Measurements from ENCODE around the gene TMEM185A. TPM values are rescaled to one million over a fixed set of nuclear protein-coding genes. Genes with fewer than 3 reads are reported as not detected.
"Not testable (repeated sequence)": the region's sequence is repeated elsewhere in the genome, so short reads cannot be mapped to it uniquely, and the experiment has no call there.

The TMEM185A gene
- total and polyA plus RNA-seq, 2 donors = 10.1 to 16.0 TPM

DNA sequence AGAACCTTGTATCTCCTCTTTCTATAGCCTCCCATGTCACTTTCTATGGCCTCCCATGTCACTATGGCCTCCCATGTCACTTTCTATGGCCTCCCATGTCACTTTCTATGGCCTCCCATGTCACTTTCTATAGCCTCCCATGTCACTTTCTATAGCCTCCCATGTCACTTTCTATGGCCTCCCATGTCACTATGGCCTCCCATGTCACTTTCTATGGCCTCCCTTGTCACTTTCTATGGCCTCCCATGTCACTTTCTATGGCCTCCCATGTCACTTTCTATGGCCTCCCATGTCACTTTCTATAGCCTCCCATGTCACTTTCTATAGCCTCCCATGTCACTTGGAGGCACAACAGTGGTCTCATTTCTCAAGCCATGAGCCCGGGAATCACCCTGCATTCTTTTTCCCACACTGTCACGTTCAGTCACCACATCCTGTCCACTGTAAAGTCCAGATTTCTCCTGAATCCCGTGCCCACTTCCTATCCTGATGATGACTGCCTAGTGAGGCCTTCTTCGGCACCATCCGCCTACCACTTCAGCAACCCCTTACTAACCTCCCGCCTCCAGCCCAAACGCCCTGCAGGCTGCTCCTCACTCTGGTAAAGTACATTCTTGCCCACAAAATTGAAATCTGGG is 26.2 kb downstream of the TMEM185A start:
- not testable (repeated sequence) for H3K36me3 ChIP-seq (ENCODE audit: control insufficient read depth in 2 of 2, insufficient read depth in 2 of 2, low read length in 1 of 2); H3K4me3 ChIP-seq (ENCODE audit: low read length in 2 of 2); H3K27ac ChIP-seq (ENCODE audit: low read depth in 1 of 2, low read length in 1 of 2); DNase-seq (ENCODE audit: low read depth in 6 of 9, low spot score in 9 of 9); H3K4me1 ChIP-seq (ENCODE audit: control insufficient read depth in 2 of 2, insufficient read depth in 2 of 2, low read length in 2 of 2); H3K27me3 ChIP-seq (ENCODE audit: control insufficient read depth in 2 of 2, insufficient read depth in 1 of 2, low read length in 1 of 2); H3K9me3 ChIP-seq (ENCODE audit: control insufficient read depth in 2 of 2, insufficient read depth in 1 of 2, low read length in 1 of 2)
- WGBS = 99% methylated on average over 7 of the region's 7 CpGs

DNA sequence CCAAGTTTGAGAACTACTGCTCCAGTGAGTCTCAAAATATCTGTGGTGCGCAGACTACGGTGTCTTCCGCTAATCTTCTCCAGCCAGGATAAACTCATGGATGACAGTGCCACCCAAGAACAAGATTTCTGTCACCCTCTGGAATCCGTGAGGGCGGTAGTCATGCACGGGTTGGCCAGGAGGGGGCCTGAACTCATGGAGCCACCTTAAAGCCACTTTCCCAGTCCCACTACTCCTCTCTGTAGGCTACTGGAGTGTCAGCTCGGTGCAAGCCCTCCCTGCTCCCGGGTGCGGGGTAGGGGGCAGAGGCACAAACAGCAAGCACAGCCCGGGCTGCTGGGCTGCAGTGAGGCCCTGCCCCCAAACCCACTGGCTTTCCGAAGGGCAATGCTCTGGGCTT is 33.0 kb downstream of the TMEM185A start:
- not testable (repeated sequence) for H3K36me3 ChIP-seq (ENCODE audit: control insufficient read depth in 2 of 2, insufficient read depth in 2 of 2, low read length in 1 of 2); H3K9me3 ChIP-seq (ENCODE audit: control insufficient read depth in 2 of 2, insufficient read depth in 1 of 2, low read length in 1 of 2); H3K4me1 ChIP-seq (ENCODE audit: control insufficient read depth in 2 of 2, insufficient read depth in 2 of 2, low read length in 2 of 2); DNase-seq (ENCODE audit: low read depth in 6 of 9, low spot score in 9 of 9); H3K27me3 ChIP-seq (ENCODE audit: control insufficient read depth in 2 of 2, insufficient read depth in 1 of 2, low read length in 1 of 2); H3K4me3 ChIP-seq (ENCODE audit: low read length in 2 of 2); H3K27ac ChIP-seq (ENCODE audit: low read depth in 1 of 2, low read length in 1 of 2)
- 67% methylated on average over 3 of the region's 11 CpGs for WGBS

GRCh38 chrX:149595943-149596342 is 35.6 kb downstream of the TMEM185A start:
- not testable (repeated sequence) for DNase-seq (ENCODE audit: low read depth in 6 of 9, low spot score in 9 of 9); H3K36me3 ChIP-seq (ENCODE audit: control insufficient read depth in 2 of 2, insufficient read depth in 2 of 2, low read length in 1 of 2); H3K4me1 ChIP-seq (ENCODE audit: control insufficient read depth in 2 of 2, insufficient read depth in 2 of 2, low read length in 2 of 2); H3K27me3 ChIP-seq (ENCODE audit: control insufficient read depth in 2 of 2, insufficient read depth in 1 of 2, low read length in 1 of 2); H3K27ac ChIP-seq (ENCODE audit: low read depth in 1 of 2, low read length in 1 of 2); H3K9me3 ChIP-seq (ENCODE audit: control insufficient read depth in 2 of 2, insufficient read depth in 1 of 2, low read length in 1 of 2); H3K4me3 ChIP-seq (ENCODE audit: low read length in 2 of 2)
- no CpG with 5 or more reads among the region's 7 CpGs for WGBS

DNA sequence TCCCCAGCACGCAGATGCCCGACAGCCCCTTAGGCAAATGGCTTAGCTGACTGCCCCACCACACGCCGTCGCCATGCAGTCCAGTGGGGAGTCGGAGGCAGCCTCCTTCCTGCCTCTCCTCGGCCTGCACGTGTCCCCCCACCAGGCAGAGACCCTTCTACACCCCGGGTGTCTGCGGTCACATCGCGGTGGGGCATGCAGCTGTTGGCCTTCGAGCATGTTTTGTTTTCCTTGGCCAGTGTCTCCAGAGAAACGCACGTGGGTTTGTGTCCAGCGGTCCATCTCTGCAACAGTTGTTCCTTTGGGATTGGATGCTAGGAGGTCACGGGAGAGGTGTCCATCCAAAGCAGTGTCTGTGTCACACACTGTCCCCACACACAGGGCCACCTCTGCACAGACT is 36.4 kb downstream of the TMEM185A start, which contains the start of gene HSFX2:
Gene HSFX2 (minus strand): TSS at position 101 of the 400 bp plus-strand sequence. CDS start 614 bp downstream, outside the sequence.
- DNase-seq (ENCODE audit: low read depth in 6 of 9, low spot score in 9 of 9); H3K36me3 ChIP-seq (ENCODE audit: control insufficient read depth in 2 of 2, insufficient read depth in 2 of 2, low read length in 1 of 2); H3K27ac ChIP-seq (ENCODE audit: low read depth in 1 of 2, low read length in 1 of 2); H3K4me3 ChIP-seq (ENCODE audit: low read length in 2 of 2); H3K4me1 ChIP-seq (ENCODE audit: control insufficient read depth in 2 of 2, insufficient read depth in 2 of 2, low read length in 2 of 2); H3K9me3 ChIP-seq (ENCODE audit: control insufficient read depth in 2 of 2, insufficient read depth in 1 of 2, low read length in 1 of 2); H3K27me3 ChIP-seq (ENCODE audit: control insufficient read depth in 2 of 2, insufficient read depth in 1 of 2, low read length in 1 of 2): not testable (repeated sequence)
- no CpG with 5 or more reads among the region's 17 CpGs for WGBS

GRCh38 chrX:149590993-149591392 is 40.6 kb downstream of the TMEM185A start:
- not testable (repeated sequence) for DNase-seq (ENCODE audit: low read depth in 6 of 9, low spot score in 9 of 9); H3K4me1 ChIP-seq (ENCODE audit: control insufficient read depth in 2 of 2, insufficient read depth in 2 of 2, low read length in 2 of 2); H3K36me3 ChIP-seq (ENCODE audit: control insufficient read depth in 2 of 2, insufficient read depth in 2 of 2, low read length in 1 of 2); H3K4me3 ChIP-seq (ENCODE audit: low read length in 2 of 2); H3K9me3 ChIP-seq (ENCODE audit: control insufficient read depth in 2 of 2, insufficient read depth in 1 of 2, low read length in 1 of 2); H3K27me3 ChIP-seq (ENCODE audit: control insufficient read depth in 2 of 2, insufficient read depth in 1 of 2, low read length in 1 of 2); H3K27ac ChIP-seq (ENCODE audit: low read depth in 1 of 2, low read length in 1 of 2)
- no CpG with 5 or more reads among the region's 7 CpGs for WGBS

GRCh38 chrX:149587359-149587758 is 44.2 kb downstream of the TMEM185A start, which contains the start of gene MAGEA9B:
TSS of gene MAGEA9B (minus strand) at chrX:149587459. CDS start at chrX:149583179, 4,280 bp downstream.
- not testable (repeated sequence) for H3K4me3 ChIP-seq (ENCODE audit: low read length in 2 of 2); H3K27me3 ChIP-seq (ENCODE audit: control insufficient read depth in 2 of 2, insufficient read depth in 1 of 2, low read length in 1 of 2); H3K9me3 ChIP-seq (ENCODE audit: control insufficient read depth in 2 of 2, insufficient read depth in 1 of 2, low read length in 1 of 2); H3K36me3 ChIP-seq (ENCODE audit: control insufficient read depth in 2 of 2, insufficient read depth in 2 of 2, low read length in 1 of 2); H3K4me1 ChIP-seq (ENCODE audit: control insufficient read depth in 2 of 2, insufficient read depth in 2 of 2, low read length in 2 of 2); DNase-seq (ENCODE audit: low read depth in 6 of 9, low spot score in 9 of 9); H3K27ac ChIP-seq (ENCODE audit: low read depth in 1 of 2, low read length in 1 of 2)
- WGBS = no CpG with 5 or more reads among the region's 12 CpGs

- not testable (repeated sequence) for H3K4me3 ChIP-seq (ENCODE audit: low read length in 2 of 2); H3K27ac ChIP-seq (ENCODE audit: low read depth in 1 of 2, low read length in 1 of 2); H3K27me3 ChIP-seq (ENCODE audit: control insufficient read depth in 2 of 2, insufficient read depth in 1 of 2, low read length in 1 of 2); H3K9me3 ChIP-seq (ENCODE audit: control insufficient read depth in 2 of 2, insufficient read depth in 1 of 2, low read length in 1 of 2); H3K4me1 ChIP-seq (ENCODE audit: control insufficient read depth in 2 of 2, insufficient read depth in 2 of 2, low read length in 2 of 2); H3K36me3 ChIP-seq (ENCODE audit: control insufficient read depth in 2 of 2, insufficient read depth in 2 of 2, low read length in 1 of 2); DNase-seq (ENCODE audit: low read depth in 6 of 9, low spot score in 9 of 9)
- 100% methylated on average over 5 of the region's 17 CpGs for WGBS
These were observed 46.0 kb downstream of the TMEM185A start for GRCh38 chrX:149585631-149586030.

GRCh38 chrX:149573456-149573855 is 58.1 kb downstream of the TMEM185A start:
- DNase-seq (ENCODE audit: low read depth in 6 of 9, low spot score in 9 of 9); H3K36me3 ChIP-seq (ENCODE audit: control insufficient read depth in 2 of 2, insufficient read depth in 2 of 2, low read length in 1 of 2); H3K27ac ChIP-seq (ENCODE audit: low read depth in 1 of 2, low read length in 1 of 2); H3K4me3 ChIP-seq (ENCODE audit: low read length in 2 of 2); H3K9me3 ChIP-seq (ENCODE audit: control insufficient read depth in 2 of 2, insufficient read depth in 1 of 2, low read length in 1 of 2); H3K4me1 ChIP-seq (ENCODE audit: control insufficient read depth in 2 of 2, insufficient read depth in 2 of 2, low read length in 2 of 2); H3K27me3 ChIP-seq (ENCODE audit: control insufficient read depth in 2 of 2, insufficient read depth in 1 of 2, low read length in 1 of 2): not testable (repeated sequence)
- WGBS = no CpG with 5 or more reads among the region's 1 CpG

GRCh38 chrX:149572743-149573142 is 58.8 kb downstream of the TMEM185A start:
- H3K4me3 ChIP-seq (ENCODE audit: low read length in 2 of 2) = no peak overlapping the region
- no peaks in the 10 kb centered on the region for H3K4me1 ChIP-seq (ENCODE audit: control insufficient read depth in 2 of 2, insufficient read depth in 2 of 2, low read length in 2 of 2)
- H3K27me3 ChIP-seq (ENCODE audit: control insufficient read depth in 2 of 2, insufficient read depth in 1 of 2, low read length in 1 of 2) = no peaks in the 10 kb centered on the region
- no peak for DNase-seq (ENCODE audit: low read depth in 6 of 9, low spot score in 9 of 9)
- peaks cover 0 to under 1% of the 10 kb centered on the region in 2 donors for H3K9me3 ChIP-seq (ENCODE audit: control insufficient read depth in 2 of 2, insufficient read depth in 1 of 2, low read length in 1 of 2)
- no peaks in the 10 kb centered on the region for H3K36me3 ChIP-seq (ENCODE audit: control insufficient read depth in 2 of 2, insufficient read depth in 2 of 2, low read length in 1 of 2)
- no CpG with 5 or more reads among the region's 1 CpG for WGBS
- no peak overlapping the region for H3K27ac ChIP-seq (ENCODE audit: low read depth in 1 of 2, low read length in 1 of 2)
